ENCODE results near the gene TEDC2. TPM values are rescaled to one million over a fixed set of nuclear protein-coding genes. Genes with fewer than 3 reads are reported as not detected.

Gene TEDC2
- total RNA-seq, 1 donor from 2014 or later: 32.2 TPM

- Mint-ChIP-seq H3K9me3 (ENCODE audit: low read depth) (no peaks in the 10 kb centered on the region), H3K4me3 (ENCODE audit: low read depth) (no peak overlapping the region), H3K36me3 (ENCODE audit: insufficient read depth) (peaks cover 9% of the 10 kb centered on the region), H3K27me3 (no peaks in the 10 kb centered on the region), H3K27ac (no peak overlapping the region), H3K4me1 (ENCODE audit: low read depth) (peaks cover 6% of the 10 kb centered on the region)
- no peak for DNase-seq (ENCODE audit: low spot score, unreplicated experiment)
- TF ChIP-seq CTCF (IDR thresholded peaks at IDR 0.05; ENCODE audit: unreplicated experiment): no peak
Observed at GRCh38 chr16:2457267-2457666, 2.6 kb upstream of the TEDC2 start.

GRCh38 chr16:2457946-2458345 is 2.0 kb upstream of the TEDC2 start:
- H3K4me3 Mint-ChIP-seq (ENCODE audit: low read depth): no peak overlapping the region
- no peak for TF ChIP-seq CTCF (IDR thresholded peaks at IDR 0.05; ENCODE audit: unreplicated experiment)
- H3K27ac Mint-ChIP-seq: no peak overlapping the region
- H3K4me1 Mint-ChIP-seq (ENCODE audit: low read depth): peaks cover 6% of the 10 kb centered on the region
- DNase-seq (ENCODE audit: low spot score, unreplicated experiment): no peak
- no peaks in the 10 kb centered on the region for H3K27me3 Mint-ChIP-seq
- H3K36me3 Mint-ChIP-seq (ENCODE audit: insufficient read depth): peaks cover 6% of the 10 kb centered on the region
- H3K9me3 Mint-ChIP-seq (ENCODE audit: low read depth): no peaks in the 10 kb centered on the region

- peaks cover 3% of the 10 kb centered on the region for H3K36me3 Mint-ChIP-seq (ENCODE audit: insufficient read depth)
- H3K4me1 Mint-ChIP-seq (ENCODE audit: low read depth): peaks cover 6% of the 10 kb centered on the region
- no peak for DNase-seq (ENCODE audit: low spot score, unreplicated experiment)
- TF ChIP-seq CTCF (IDR thresholded peaks at IDR 0.05; ENCODE audit: unreplicated experiment): no peak
- peak overlapping the region; percentile 75 for H3K4me3 Mint-ChIP-seq (ENCODE audit: low read depth)
- H3K27me3 Mint-ChIP-seq: no peaks in the 10 kb centered on the region
- H3K9me3 Mint-ChIP-seq (ENCODE audit: low read depth): no peaks in the 10 kb centered on the region
- H3K27ac Mint-ChIP-seq: peak overlapping the region; percentile 82
Observed at GRCh38 chr16:2458887-2459646, 842 bp upstream of the TEDC2 start.

GRCh38 chr16:2460391-2460713 is 443 bp downstream of the TEDC2 start:
- H3K4me1 Mint-ChIP-seq (ENCODE audit: low read depth): peaks cover 6% of the 10 kb centered on the region
- TF ChIP-seq CTCF (IDR thresholded peaks at IDR 0.05; ENCODE audit: unreplicated experiment): no peak
- no peaks in the 10 kb centered on the region for H3K27me3 Mint-ChIP-seq
- no peak for DNase-seq (ENCODE audit: low spot score, unreplicated experiment)
- H3K4me3 Mint-ChIP-seq (ENCODE audit: low read depth): peak overlapping the region; percentile 61
- no peak overlapping the region for H3K27ac Mint-ChIP-seq
- no peaks in the 10 kb centered on the region for H3K9me3 Mint-ChIP-seq (ENCODE audit: low read depth)
- peaks cover 3% of the 10 kb centered on the region for H3K36me3 Mint-ChIP-seq (ENCODE audit: insufficient read depth)

- H3K4me3 Mint-ChIP-seq (ENCODE audit: low read depth): peak overlapping the region; percentile 61
- H3K36me3 Mint-ChIP-seq (ENCODE audit: insufficient read depth): peaks cover 2% of the 10 kb centered on the region
- no peak for DNase-seq (ENCODE audit: low spot score, unreplicated experiment)
- peaks cover 6% of the 10 kb centered on the region for H3K4me1 Mint-ChIP-seq (ENCODE audit: low read depth)
- no peak for TF ChIP-seq CTCF (IDR thresholded peaks at IDR 0.05; ENCODE audit: unreplicated experiment)
- no peaks in the 10 kb centered on the region for H3K9me3 Mint-ChIP-seq (ENCODE audit: low read depth)
- H3K27me3 Mint-ChIP-seq: no peaks in the 10 kb centered on the region
- H3K27ac Mint-ChIP-seq: no peak overlapping the region
Observed at GRCh38 chr16:2460916-2461315, 1.0 kb downstream of the TEDC2 start.
